Stimulated activated CD4-positive, alpha-beta T cell treated with anti-CD3 and anti-CD28 coated beads, Interleukin-15, amount 100 ng/mL, for 1 hour (primary cell): ENCODE data around the gene SEC24D.
A peak's percentile ranks its signal among the peaks of the same experiment; 100 is the strongest.
"Not testable (repeated sequence)": the region's sequence is repeated elsewhere in the genome, so short reads cannot be mapped to it uniquely, and the experiment has no call there.

Experiments used
- DNase-seq, 2 donors: peaks; one replicate each; pipeline ENCODE4 v3.0.0-alpha.2; 2020; ENCODE audit warnings: low read depth in 1 of 2, low spot score in 1 of 2

SEC24D gene, protein sequence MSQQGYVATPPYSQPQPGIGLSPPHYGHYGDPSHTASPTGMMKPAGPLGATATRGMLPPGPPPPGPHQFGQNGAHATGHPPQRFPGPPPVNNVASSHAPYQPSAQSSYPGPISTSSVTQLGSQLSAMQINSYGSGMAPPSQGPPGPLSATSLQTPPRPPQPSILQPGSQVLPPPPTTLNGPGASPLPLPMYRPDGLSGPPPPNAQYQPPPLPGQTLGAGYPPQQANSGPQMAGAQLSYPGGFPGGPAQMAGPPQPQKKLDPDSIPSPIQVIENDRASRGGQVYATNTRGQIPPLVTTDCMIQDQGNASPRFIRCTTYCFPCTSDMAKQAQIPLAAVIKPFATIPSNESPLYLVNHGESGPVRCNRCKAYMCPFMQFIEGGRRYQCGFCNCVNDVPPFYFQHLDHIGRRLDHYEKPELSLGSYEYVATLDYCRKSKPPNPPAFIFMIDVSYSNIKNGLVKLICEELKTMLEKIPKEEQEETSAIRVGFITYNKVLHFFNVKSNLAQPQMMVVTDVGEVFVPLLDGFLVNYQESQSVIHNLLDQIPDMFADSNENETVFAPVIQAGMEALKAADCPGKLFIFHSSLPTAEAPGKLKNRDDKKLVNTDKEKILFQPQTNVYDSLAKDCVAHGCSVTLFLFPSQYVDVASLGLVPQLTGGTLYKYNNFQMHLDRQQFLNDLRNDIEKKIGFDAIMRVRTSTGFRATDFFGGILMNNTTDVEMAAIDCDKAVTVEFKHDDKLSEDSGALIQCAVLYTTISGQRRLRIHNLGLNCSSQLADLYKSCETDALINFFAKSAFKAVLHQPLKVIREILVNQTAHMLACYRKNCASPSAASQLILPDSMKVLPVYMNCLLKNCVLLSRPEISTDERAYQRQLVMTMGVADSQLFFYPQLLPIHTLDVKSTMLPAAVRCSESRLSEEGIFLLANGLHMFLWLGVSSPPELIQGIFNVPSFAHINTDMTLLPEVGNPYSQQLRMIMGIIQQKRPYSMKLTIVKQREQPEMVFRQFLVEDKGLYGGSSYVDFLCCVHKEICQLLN

DNA sequence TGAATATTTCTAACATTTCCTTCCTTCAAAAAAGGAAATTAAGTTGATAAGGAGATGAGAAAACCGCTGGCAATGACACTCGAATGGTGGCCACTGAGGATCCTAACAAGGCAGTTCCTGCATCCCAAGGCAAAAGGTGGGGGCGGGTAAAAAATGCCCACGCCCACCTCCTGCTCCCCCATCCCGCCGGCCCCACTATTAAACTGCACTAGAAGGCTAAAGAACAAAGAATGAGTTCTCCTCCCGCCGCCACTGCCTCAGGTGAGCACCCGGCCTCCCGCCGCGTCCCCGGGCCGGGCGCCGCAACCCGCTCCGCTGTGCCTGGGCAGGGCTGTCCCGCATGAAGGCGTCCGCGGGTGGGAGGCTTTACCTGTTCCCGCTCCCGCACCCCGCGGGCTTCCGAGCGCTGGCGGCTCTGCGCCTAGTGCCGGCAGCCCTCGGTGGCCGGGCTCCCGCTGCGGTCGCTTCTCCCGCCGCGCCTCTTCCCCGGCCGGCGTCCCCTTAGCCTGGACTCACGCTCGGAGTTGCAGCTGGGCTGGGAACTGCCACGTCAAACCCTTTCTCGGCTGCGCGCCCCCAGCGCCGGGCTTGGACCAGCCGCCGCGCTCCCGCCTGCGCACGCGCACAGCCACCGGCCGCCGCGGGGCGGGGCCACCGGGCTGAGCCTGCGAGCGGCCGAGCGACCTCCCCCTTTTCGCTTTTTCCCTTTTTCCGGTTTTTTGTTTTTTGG is at the start of gene SEC24D:
SEC24D (minus strand) TSS at position 556 of the 730 bp plus-strand sequence. CDS start 2,430 bp downstream, outside the sequence.
- peak; percentile 67 to 78 for DNase-seq

DNA sequence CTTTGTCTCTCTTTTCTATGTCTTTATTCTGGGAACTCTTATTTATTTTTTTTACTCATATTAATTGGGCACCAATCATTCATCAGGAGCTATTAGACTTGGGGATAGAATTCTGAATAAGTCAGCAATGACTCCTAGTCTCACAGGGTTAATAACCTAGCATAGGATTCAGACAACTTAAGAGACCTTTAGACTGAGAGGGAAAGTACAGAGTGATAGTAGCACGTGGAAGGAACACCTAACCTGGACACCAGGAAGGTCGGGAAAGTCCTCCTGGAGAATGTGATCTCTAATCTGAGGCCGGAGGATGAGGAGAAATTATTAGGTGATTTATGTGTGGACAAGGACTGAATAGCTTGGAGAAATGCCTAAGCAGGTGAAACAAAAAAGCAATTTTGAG is 48.8 kb upstream of the SEC24D start:
- no peak for DNase-seq

DNA sequence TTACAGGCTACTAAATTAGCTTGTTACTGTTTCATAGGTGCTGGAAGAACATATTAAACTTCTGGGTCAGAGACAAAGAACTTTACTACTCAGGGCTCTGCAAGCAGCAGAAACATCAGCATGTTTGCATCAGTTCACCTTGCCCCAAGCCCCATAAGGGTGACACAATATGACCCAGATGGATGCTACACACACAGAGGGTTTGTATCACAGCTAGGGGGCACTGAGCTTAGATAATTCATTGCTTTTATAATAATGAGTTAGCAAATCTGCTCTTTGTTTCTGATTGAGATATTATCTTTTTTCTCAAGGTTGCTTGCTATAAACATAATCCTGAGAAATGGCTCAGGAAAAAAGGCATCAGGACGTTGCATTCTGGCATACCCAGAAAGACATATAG is 47.9 kb upstream of the SEC24D start:
- DNase-seq = no peak

DNA sequence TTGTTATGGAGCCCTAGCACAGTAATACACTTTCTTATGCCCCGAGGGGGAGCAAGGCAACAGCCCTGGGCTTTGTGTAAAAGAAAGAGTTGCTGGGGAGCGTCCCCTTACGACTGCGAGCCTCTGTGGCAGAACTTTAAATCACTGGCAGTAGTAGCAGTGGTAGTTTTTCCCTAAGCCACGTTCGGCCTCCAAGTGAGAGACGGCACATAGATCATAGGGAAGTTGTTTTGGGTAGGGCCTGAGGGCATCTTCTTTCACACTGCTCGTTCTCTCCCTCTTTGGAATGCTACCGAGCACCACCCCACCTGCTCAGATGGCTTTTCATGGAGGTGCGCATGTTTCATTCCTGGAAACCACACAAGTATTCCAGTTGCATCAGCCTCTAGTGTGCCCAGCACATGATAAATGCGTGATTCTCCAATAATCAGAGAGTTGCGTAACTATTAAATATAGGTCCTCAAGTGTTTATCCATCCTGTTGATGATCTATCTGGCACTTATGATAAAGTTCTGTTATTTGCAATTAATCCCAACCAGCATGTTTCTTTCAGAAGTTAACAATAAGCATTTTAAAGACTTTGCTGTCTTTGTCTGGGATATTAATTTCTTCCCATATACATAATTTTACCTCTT is 45.7 kb upstream of the SEC24D start:
- no peak for DNase-seq

DNA sequence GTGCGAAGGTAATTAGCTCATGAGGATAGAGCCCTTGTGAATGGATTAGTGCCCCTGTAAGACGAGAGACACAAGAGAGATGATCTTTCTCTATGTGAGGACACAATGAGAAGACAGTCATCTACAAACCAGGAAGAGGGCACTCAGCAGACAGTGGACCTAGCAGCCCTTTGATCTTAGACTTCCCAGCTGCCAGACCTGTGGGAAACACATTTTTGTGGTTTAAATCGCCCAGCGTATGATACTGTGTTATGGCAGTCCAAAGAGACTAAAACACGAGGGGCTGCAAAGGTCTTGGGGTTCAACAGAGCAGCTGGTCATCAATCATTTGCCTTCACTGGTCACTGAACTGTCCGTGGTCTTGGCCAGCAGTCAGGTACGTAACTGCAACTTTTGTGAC is 43.5 kb upstream of the SEC24D start:
- no peak for DNase-seq

DNA sequence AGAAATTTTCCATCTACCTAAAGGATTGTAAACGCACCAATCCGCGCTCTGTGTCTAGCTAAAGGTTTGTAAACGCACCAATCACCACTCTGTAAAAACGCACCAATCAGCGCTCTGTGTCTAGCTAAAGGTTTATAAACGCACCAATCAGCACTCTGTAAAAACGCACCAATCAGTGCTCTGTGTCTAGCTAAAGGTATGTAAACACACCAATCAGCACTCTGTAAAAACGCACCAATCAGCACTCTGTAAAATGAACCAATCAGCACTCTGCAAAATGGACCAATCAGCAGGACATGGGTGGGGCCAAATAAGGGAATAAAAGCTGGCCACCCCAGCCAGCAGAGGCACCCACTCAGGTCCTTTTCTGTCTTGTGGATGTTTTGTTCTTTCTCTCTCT is 42.6 kb upstream of the SEC24D start:
- not testable (repeated sequence) for DNase-seq

DNA sequence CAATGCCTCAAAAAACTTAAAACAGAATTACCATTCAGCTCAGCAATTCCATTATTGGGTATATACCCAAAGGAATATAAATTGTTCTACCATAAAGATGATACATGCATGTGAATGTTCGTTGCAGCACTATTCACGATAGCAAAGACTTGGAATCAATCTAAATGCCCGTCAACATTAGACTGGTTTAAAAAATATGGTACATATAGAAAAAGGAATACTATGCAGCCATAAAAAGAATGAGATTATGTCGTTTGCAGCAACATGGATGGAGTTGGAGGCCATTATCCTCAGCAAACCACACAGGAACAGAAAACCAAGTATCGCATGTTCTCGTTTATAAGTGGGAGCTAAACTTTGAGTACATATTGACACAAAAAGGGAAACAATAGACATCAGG is 41.9 kb upstream of the SEC24D start:
- DNase-seq = no peak

DNA sequence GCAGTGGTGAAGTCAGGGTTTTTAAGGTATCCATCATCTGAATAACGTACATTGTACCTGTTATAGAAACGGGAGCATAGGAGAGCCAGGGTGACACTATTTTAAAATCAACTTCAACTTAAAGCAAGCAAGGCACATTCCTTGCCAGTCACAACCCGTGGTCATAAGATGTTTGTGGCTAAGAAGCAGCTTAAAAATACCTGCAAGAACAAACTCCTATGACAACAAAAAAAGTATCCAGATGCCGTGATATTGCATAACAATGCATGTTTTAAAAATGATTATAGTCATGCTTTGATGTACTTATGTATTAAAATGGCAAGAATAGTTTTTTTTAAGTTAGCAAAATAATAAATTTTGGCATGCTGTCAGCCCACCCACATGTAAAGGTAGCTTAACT is 36.3 kb upstream of the SEC24D start:
- DNase-seq = no peak

DNA sequence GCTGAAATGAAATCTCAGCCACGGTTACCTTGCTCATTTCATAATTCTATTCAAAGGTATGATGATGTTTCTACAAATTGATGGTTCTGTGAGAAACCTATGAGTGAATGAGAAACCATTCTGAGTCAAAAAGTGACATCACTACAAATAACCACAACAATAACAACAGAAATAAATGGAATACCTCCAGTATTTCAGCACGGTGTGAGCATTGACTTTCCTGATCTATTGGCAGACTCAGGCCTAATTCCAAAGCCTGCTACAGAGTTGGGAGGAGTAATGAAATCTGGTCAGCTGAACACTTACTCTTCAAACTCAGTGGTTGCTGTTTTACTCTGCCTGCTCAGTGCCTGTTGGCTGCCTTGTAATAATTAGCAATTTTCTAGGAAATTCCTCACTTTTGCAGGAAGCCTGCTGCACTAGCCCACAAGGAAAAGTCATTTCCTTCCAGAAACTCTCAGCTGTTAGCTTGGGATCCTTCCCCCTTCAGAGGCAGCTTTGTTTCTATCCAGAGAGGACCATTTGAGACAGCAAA is 33.9 kb upstream of the SEC24D start:
- no peak for DNase-seq

DNA sequence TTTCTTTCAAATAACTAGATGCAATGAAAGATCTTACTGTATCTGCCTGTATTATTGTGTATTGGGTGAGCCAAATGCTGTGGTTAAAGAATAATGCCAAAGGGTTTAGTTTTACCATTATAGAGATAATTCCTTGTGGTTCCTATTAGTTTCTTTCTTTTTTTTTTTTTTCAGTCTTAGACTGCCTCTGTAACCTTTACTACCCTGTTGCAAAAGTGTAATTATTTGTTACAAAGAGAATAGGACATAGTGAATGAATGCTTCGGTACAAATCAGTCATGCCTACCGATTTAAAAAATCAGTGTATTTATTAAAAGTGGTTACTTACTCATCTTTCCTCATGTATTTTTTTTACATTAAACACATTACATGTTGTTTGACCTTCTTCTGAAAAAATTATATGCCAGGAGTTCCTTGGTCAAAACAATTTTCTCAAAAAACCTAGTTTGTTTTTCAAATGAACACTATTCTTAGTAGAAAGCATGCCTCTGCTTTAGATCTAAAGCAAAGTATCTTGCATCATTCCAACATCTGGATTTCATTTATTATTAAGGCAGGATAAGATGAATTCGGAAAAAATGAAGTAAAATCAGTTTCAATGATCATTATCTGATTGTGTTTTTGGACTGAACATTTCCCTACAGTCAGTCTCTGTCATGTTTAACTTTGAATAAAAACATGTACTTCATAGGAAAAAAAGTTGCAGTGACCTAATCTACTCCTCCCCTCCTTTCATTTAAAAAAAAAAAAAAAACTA is 31.6 kb upstream of the SEC24D start:
- no peak for DNase-seq

DNA sequence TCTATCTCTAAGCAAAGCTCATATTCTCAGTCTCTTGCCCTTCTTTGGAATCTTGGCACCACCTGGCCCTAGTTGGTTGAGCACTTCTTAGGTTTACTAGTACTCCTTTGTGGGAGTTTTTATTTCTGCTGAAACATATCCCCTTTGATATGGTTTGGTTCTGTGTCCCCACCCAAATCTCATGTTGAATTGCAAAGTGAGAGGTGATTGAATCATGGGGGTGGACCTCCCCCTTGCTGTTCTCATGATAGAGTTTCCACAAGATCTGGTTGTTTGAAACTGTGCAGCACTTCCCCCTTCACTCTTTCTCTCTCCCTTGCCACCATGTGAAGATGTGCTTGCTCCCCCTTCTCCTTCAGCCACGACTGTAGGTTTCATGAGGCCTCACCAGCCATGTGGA is 30.5 kb upstream of the SEC24D start:
- no peak for DNase-seq

DNA sequence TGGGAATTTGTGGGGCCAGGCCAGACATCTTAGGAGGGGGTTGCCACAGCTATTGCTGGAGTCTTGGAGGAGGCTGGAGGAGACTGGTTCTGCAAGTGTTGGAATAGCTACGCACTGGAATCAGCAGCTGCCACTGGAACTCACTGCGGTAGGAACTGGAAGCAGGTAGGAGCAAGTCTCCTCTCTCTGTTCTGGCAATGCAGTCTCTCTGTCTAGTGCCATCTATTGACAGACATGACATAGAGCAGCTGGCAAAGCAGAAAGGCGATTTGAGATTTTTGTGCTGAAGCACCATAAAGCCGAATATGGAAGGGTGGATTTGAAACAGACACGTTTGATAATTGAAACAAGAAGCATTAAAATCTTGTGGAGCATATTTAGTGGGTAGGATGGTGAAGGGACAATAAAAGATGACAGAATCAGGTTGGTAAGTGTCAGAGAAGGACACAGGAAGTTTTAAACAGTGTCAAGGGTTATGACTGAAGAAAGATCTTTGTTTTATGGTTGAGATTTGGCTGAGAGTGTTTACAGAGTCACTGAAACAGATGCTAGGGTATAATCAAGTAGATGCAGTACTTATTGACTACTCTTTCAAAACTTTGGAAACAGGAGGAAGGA is 29.3 kb upstream of the SEC24D start:
- no peak for DNase-seq

DNA sequence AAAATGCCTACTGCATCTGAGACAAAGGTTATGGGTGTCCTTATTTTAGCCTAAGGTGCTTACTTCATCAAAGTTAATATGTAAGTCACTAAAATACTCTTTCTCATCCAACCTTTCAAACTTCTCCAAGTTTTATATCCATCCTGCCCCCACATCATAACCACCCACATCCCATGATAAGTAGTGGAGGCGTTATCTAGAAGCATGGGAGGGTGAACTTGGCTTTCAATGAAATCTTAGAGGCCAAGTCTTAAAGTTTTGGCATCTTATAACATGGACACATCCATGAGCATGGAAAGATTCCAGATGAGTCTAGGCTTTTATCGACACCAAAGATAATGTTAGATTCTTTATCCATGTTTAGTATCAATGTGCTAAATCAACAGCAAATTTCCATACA is 22.9 kb upstream of the SEC24D start:
- no peak for DNase-seq

DNA sequence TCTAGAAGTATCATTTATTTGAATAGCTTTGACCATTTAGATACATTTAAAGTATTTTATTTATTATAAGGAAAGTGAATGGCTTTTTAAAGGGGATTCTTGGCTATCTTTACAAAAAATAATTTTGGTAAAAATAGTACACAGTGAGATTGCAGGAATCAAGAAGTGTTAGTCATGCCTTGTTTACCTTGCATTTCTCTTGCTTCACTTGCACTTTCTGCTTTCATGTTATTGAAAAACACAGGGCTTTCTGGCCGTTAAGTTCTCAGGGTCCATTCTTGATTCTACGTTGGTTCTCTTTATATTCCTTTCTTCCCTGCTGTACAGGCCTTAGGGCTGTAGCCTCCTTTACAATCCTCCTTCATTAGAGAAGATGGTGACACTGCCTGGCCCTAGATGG is 21.8 kb upstream of the SEC24D start:
- no peak for DNase-seq

DNA sequence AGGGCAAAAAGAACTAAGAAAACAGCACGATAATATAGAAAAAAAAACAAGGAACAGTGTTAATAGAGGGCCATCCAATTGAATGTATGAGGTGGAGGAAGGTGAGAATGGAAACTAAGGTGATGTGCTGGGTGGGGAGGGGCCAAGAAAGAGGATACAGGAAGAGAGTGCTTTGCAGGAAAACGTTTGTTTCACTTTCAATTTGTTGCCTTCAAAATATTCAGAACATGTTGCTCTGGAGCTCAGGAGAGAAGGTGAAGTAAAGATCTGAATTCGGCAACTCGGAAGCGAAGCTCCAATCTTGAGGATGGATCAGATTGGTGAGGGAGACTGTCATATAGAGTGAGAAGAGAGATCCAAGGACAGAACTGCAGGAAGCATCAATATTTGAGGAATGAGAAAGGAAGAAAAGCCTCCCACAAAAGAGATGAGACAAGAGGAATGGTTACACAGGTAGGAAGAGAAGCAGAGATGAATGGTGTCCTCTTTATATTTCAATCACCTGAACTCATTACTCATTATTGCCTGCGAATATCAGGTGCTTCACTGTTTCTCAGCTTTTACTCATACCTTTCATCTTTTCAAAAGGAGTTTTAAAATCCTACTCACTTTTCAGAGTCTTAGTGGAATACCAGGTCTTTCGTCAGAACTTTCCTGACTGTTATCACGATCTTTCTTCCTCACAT is 14.7 kb upstream of the SEC24D start:
- DNase-seq = no peak

DNA sequence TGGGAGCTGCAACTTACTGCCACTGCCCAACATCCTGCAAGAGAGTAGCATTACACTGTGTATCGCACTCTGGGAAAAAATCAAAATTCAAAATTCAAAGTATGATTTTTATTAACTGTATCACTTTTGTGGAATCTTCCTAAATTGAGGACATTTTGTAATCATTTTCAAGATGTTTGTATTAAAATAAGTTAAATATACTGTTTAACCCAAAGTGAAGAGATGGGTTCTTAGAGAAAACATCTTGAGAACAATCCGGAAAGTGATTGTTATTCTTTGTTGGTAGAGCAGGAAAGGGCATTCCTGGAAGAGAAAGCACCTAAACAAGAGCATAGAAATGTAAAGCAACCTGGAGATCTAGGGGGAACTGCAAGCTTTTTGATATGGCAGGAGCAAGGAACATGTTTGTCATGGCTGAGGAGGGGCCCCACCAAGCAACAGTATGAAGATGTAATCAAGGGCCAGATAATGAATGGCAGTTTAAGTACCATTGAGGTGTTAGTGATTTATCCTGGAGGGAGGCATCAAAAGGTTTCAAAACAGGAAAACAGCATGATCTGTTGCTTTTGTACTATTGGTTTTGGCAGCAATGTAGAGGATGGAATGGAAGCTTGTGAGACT is 14.1 kb upstream of the SEC24D start:
- no peak for DNase-seq

DNA sequence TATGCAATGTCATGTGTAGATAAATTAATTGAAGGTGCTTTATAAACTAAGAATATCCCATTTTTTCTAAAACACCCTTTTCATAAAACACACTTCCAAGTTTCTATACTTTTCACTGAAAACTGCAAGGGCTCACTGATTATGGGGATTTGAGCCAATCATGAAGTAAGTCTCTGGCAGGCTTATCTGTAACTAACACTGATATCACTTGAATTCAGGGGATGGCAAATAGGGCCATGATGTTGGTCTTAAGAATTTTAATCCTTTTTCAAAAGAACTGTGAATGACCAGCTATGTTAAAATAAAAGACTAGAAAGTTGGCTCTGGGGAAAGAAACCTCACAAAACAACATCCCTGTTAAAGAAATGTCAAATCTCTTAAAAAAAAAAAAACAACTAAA is 13.0 kb upstream of the SEC24D start:
- no peak for DNase-seq

DNA sequence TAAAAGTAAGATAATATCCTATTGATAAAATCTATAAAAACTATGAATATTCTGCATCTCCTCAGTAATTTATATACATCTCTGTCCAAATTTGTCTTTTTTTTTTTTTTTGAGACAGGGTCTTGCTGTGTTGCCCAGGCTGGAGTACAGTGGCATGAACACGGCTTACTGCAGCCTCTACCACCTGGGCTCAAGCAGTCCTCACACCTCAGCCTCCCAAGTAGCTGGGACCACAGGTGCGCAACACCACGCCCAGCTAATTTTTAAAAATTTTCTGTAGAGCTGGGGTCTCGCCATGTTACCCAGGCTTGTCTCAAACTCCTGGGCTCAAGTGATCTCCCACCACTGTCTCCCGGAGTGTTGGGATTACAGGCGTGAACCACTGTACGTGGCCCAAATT is 12.3 kb upstream of the SEC24D start:
- DNase-seq = no peak
